Stimulated activated CD4-positive, alpha-beta T cell treated with anti-CD3 and anti-CD28 coated beads, TNF-alpha, amount 100 ng/mL, for 24 hours (primary cell): ENCODE data around the gene CYFIP1.
A peak's percentile ranks its signal among the peaks of the same experiment; 100 is the strongest.
"Not testable (repeated sequence)": the region's sequence is repeated elsewhere in the genome, so short reads cannot be mapped to it uniquely, and the experiment has no call there.

Experiments used
- DNase-seq, 3 experiments: peaks; one replicate each; pipeline ENCODE4 v3.0.0-alpha.2; 2020; ENCODE audit warnings: low read depth in 3 of 3

The CYFIP1 gene

GRCh38 chr15:22980189-22981050 lies at the start of gene CYFIP1:
Gene CYFIP1, minus strand, starts transcription at chr15:22980368. Its CDS starts 33,083 bp downstream, at chr15:22947285.
- peak in 1 of 3 experiments; percentile 40 for DNase-seq

- DNase-seq, result no peak
Observed at GRCh38 chr15:23026218-23026617, 46.0 kb upstream of the CYFIP1 start.

GRCh38 chr15:23022156-23022555 lies 42.0 kb upstream of the CYFIP1 start:
- DNase-seq, result no peak

GRCh38 chr15:23014394-23015000 lies 34.3 kb upstream of the CYFIP1 start:
- DNase-seq, result no peak

GRCh38 chr15:23013681-23014080 lies 33.5 kb upstream of the CYFIP1 start:
- no peak for DNase-seq

- DNase-seq, result not testable (repeated sequence)
Observed at GRCh38 chr15:23012616-23013015, 32.4 kb upstream of the CYFIP1 start.

- no peak for DNase-seq
Observed at GRCh38 chr15:23003736-23004135, 23.6 kb upstream of the CYFIP1 start.

- no peak for DNase-seq
Observed at GRCh38 chr15:23002920-23003319, 22.8 kb upstream of the CYFIP1 start.

- no peak for DNase-seq
Observed at GRCh38 chr15:22995795-22996194, 15.6 kb upstream of the CYFIP1 start.

GRCh38 chr15:22992024-22992326 lies 11.8 kb upstream of the CYFIP1 start:
- DNase-seq, result no peak

GRCh38 chr15:22989576-22990477 lies 9.7 kb upstream of the CYFIP1 start:
- no peak for DNase-seq

GRCh38 chr15:22988811-22989210 lies 8.6 kb upstream of the CYFIP1 start:
- DNase-seq, result no peak

GRCh38 chr15:22981931-22982330 lies 1.8 kb upstream of the CYFIP1 start:
- DNase-seq, result not testable (repeated sequence)

GRCh38 chr15:22981051-22981840 lies 1.1 kb upstream of the CYFIP1 start:
- no peak for DNase-seq

- peak in 2 of 3 experiments; percentile 12 to 41 for DNase-seq
Observed at GRCh38 chr15:22979238-22980188, 655 bp downstream of the CYFIP1 start.

- DNase-seq, result no peak
Observed at GRCh38 chr15:22978691-22979237, 1.4 kb downstream of the CYFIP1 start.

GRCh38 chr15:22974745-22975144 lies 5.4 kb downstream of the CYFIP1 start:
- DNase-seq, result no peak

- no peak for DNase-seq
Observed at GRCh38 chr15:22973987-22974386, 6.2 kb downstream of the CYFIP1 start.

- no peak for DNase-seq
Observed at GRCh38 chr15:22973286-22973685, 6.9 kb downstream of the CYFIP1 start.

- no peak for DNase-seq
Observed at GRCh38 chr15:22969489-22969888, 10.7 kb downstream of the CYFIP1 start.
